IMR-90 (cell line): ENCODE results near the gene CYRIA. TPM values are rescaled to one million over a fixed set of nuclear protein-coding genes. Genes with fewer than 3 reads are reported as not detected.
A peak's percentile ranks its signal among the peaks of the same experiment; 100 is the strongest.

Experiments used
- ATAC-seq: fragments of 200-7000 bp; cut with Tn5 transposase; 2 replicates; pipeline ENCODE4 v1.9.1; 2020; ENCODE audit warnings: low read depth, mild to moderate bottlenecking, moderate library complexity
- BruUV-seq: library from RNA; stranded (reverse); fragments of 400-500 nt; replicated peaks from 2 replicates; lab custom pipeline; 2021; lab: Mats Ljungman, UMichigan
- CTCF ChIA-PET: fragments of 300-600 bp; formaldehyde crosslinking; extraction: SDS; loops from one replicate; lab custom pipeline; 2021; ENCODE audit warnings: antibody characterized with exemption; lab: Yijun Ruan, JAX
- POLR2A ChIA-PET: fragments of 300-600 bp; sonication (Branson Sonifier 250); formaldehyde crosslinking; loops from one replicate; lab custom pipeline; 2022; ENCODE audit warnings: antibody characterized with exemption; ENCODE audit not compliant: unreplicated experiment; lab: Charles Lee
- DNase-seq: peaks from one replicate; pipeline ENCODE4 v3.0.0; 2013
- H2AFZ ChIP-seq: replicated peaks from 2 replicates; pipeline ENCODE3; 2013; ENCODE audit warnings: low read length, mild to moderate bottlenecking; ENCODE audit not compliant: poor library complexity
- H2AK5ac ChIP-seq: 2 replicates; pipeline ENCODE4 v1.6.1; 2013; ENCODE audit warnings: low read depth, low read length, inconsistent platforms
- H2AK9ac ChIP-seq: replicated peaks from 2 replicates; pipeline ENCODE3; 2013; ENCODE audit warnings: mild to moderate bottlenecking, low read depth, low read length, moderate library complexity; ENCODE audit not compliant: poor library complexity
- H2BK120ac ChIP-seq: 2 replicates; pipeline ENCODE4 v1.6.1; 2013; ENCODE audit warnings: low read depth, low read length, inconsistent platforms
- H2BK15ac ChIP-seq: 3 replicates; pipeline ENCODE4 v1.6.1; 2013; ENCODE audit warnings: low read depth, low read length, inconsistent platforms
- H2BK20ac ChIP-seq: 2 replicates; pipeline ENCODE4 v1.6.1; 2013; ENCODE audit warnings: low read depth, mild to moderate bottlenecking, inconsistent platforms, low read length, moderate library complexity
- H2BK5ac ChIP-seq: 2 replicates; pipeline ENCODE4 v1.6.1; 2013; ENCODE audit warnings: mild to moderate bottlenecking, low read depth, low read length, inconsistent platforms; ENCODE audit not compliant: poor library complexity, severe bottlenecking
- H3K14ac ChIP-seq: replicated peaks from 2 replicates; pipeline ENCODE4 v1.6.1; 2013; ENCODE audit warnings: low read depth, low read length, inconsistent platforms
- H3K18ac ChIP-seq: 2 replicates; pipeline ENCODE4 v1.6.1; 2013; ENCODE audit warnings: low read depth, low read length, control low read depth
- H3K23ac ChIP-seq: 2 replicates; pipeline ENCODE4 v1.6.1; 2013; ENCODE audit warnings: low read depth, low read length, inconsistent platforms
- H3K27ac ChIP-seq: 2 replicates; pipeline ENCODE4 v1.5.1; 2013; ENCODE audit warnings: mild to moderate bottlenecking, control low read depth, low read length; ENCODE audit not compliant: insufficient read depth
- H3K27me3 ChIP-seq: 2 replicates; pipeline ENCODE4 v1.6.1; 2013; ENCODE audit warnings: low read length; ENCODE audit not compliant: control insufficient read depth, insufficient read depth
- H3K36me3 ChIP-seq: 2 replicates; pipeline ENCODE4 v1.6.1; 2013; ENCODE audit warnings: low read length, mixed read lengths; ENCODE audit not compliant: control insufficient read depth, insufficient read depth
- H3K4ac ChIP-seq: 2 replicates; pipeline ENCODE4 v1.6.1; 2013; ENCODE audit warnings: low read depth, low read length, inconsistent platforms
- H3K4me1 ChIP-seq: 2 replicates; pipeline ENCODE4 v1.6.1; 2013; ENCODE audit warnings: low read length, mixed read lengths; ENCODE audit not compliant: control insufficient read depth, insufficient read depth
- H3K4me2 ChIP-seq: 2 replicates; pipeline ENCODE4 v1.6.1; 2013; ENCODE audit warnings: low read depth, mild to moderate bottlenecking, control low read depth, low read length, moderate library complexity
- H3K4me3 ChIP-seq: 2 replicates; pipeline ENCODE4 v1.5.1; 2013; ENCODE audit warnings: low read depth, mild to moderate bottlenecking, control low read depth, low read length, moderate library complexity; ENCODE audit not compliant: insufficient read depth
- H3K56ac ChIP-seq: 2 replicates; pipeline ENCODE4 v1.6.1; 2013; ENCODE audit warnings: low read length, inconsistent platforms; ENCODE audit not compliant: insufficient read depth; ENCODE audit errors: extremely low read depth
- H3K79me1 ChIP-seq, 2 experiments: 2 replicates each; pipeline ENCODE4 v1.6.1; 2013; ENCODE audit warnings: low read length in 2 of 2, inconsistent platforms in 1 of 2, low read depth in 1 of 2
- H3K9ac ChIP-seq: 2 replicates; pipeline ENCODE4 v1.6.1; 2013; ENCODE audit warnings: low read depth, low read length, control low read depth
- H3K9me1 ChIP-seq: 2 replicates; pipeline ENCODE4 v1.6.1; 2013; ENCODE audit warnings: low read length, inconsistent platforms; ENCODE audit not compliant: insufficient read depth
- H3K9me3 ChIP-seq: 2 replicates; pipeline ENCODE4 v1.6.1; 2013; ENCODE audit warnings: low read length; ENCODE audit not compliant: control insufficient read depth, insufficient read depth
- H4K20me1 ChIP-seq: 2 replicates; pipeline ENCODE4 v1.6.1; 2013; ENCODE audit warnings: low read length, inconsistent platforms; ENCODE audit not compliant: insufficient read depth
- H4K5ac ChIP-seq: 2 replicates; pipeline ENCODE4 v1.6.1; 2013; ENCODE audit warnings: mild to moderate bottlenecking, low read depth, low read length, control low read depth
- H4K8ac ChIP-seq, 2 experiments: 2 replicates each; pipeline ENCODE4 v1.6.1; 2013; ENCODE audit warnings: low read depth in 2 of 2, low read length in 2 of 2, control low read depth in 1 of 2, inconsistent platforms in 1 of 2
- H4K91ac ChIP-seq: 2 replicates; pipeline ENCODE4 v1.6.1; 2013; ENCODE audit warnings: low read depth, low read length, inconsistent platforms; ENCODE audit not compliant: insufficient read depth
- CEBPB ChIP-seq: IDR thresholded peaks from 2 replicates; pipeline ENCODE4 v1.6.1; 2012; ENCODE audit warnings: low read depth, low read length, improper control_type of control experiment
- CHD1 ChIP-seq: IDR thresholded peaks from 2 replicates; pipeline ENCODE4 v1.6.1; 2012; ENCODE audit warnings: low read depth, low read length, improper control_type of control experiment
- POLR2A ChIP-seq: IDR thresholded peaks from 2 replicates; pipeline ENCODE4 v1.6.1; 2012; ENCODE audit warnings: mild to moderate bottlenecking, low read depth, low read length
- RAD21 ChIP-seq: IDR thresholded peaks from 2 replicates; pipeline ENCODE4 v1.6.1; 2012; ENCODE audit warnings: low read length, improper control_type of control experiment
- RCOR1 ChIP-seq: IDR thresholded peaks from 2 replicates; pipeline ENCODE4 v1.6.1; 2012; ENCODE audit warnings: mild to moderate bottlenecking, low read length, improper control_type of control experiment; ENCODE audit not compliant: insufficient replicate concordance
- WGBS, 2 experiments: methylation state at CpG; one replicate each; pipeline versions ENCODE4 v1.1.5 to v1.1.7; 2013; ENCODE audit warnings: missing lambda C conversion rate in 2 of 2; ENCODE audit not compliant: insufficient read length in 1 of 2; ENCODE audit errors: extremely low coverage in 2 of 2; 5-methylcytosine and 5-hydroxymethylcytosine counted together
- dilution Hi-C: fragments of 300-500 bp; cut with HindIII; formaldehyde crosslinking; loops from one replicate; pipeline ENCODE4 v1.14.3; 2018; ENCODE audit warnings: low sequenced_read_pairs; ENCODE audit not compliant: unreplicated experiment
- in situ Hi-C: fragments of 300-500 bp; cut with MboI; formaldehyde crosslinking; loops from 3 replicates; pipeline ENCODE4 v1.14.3; 2019; ENCODE audit warnings: low sequenced_read_pairs, inconsistent platforms, mixed read lengths
- intact Hi-C: fragments of 100-400 bp; cut with micrococcal nuclease; formaldehyde crosslinking; loops from 2 replicates; pipeline ENCODE4 v1.10.0; 2022
- polyA plus RNA-seq, 3 experiments: library from polyadenylated mRNA; depleted of rRNA; stranded (reverse); fragments of >200 nt; gene quantifications; 2 replicates each; pipeline ENCODE4 v1.2.3, GENCODE V29; 2012; ENCODE audit warnings: low replicate concordance in 1 of 3
- total RNA-seq: library from RNA; depleted of rRNA; stranded (reverse); fragments of >200 nt; gene quantifications from 2 replicates; pipeline ENCODE4 v1.2.3, GENCODE V29; 2012

The CYRIA gene
- total and polyA plus RNA-seq, 2 of the 4 experiments (the other 2 are of a cell fraction) = 1.7 to 3.8 TPM

- Histone ChIP-seq H3K27me3 (peaks cover 15% of the 10 kb centered on the region; the same call in 1 of the 2 replicates), H3K4ac (no peak overlapping the region), H3K23ac (no peak overlapping the region), H3K9ac (no peak overlapping the region), H2AK5ac (no peak overlapping the region), H4K8ac (no peak overlapping the region), H4K91ac (no peak overlapping the region), H2BK15ac (no peak overlapping the region), H2BK20ac (no peak overlapping the region), H3K14ac (no peak overlapping the region), H3K79me1 (no peaks in the 10 kb centered on the region), H3K4me3 (no peak overlapping the region), H3K9me3 (no peaks in the 10 kb centered on the region), H3K4me1 (no peaks in the 10 kb centered on the region; the same call in 1 of the 2 replicates), H3K18ac (no peak overlapping the region), H2AK9ac (no peak overlapping the region), H4K5ac (no peak overlapping the region), H3K27ac (no peak overlapping the region), H2AFZ (no peak overlapping the region), H3K56ac (no peak overlapping the region), H2BK120ac (no peak overlapping the region), H3K4me2 (no peak overlapping the region), H3K36me3 (no peaks in the 10 kb centered on the region), H3K9me1 (no peaks in the 10 kb centered on the region), H4K20me1 (no peaks in the 10 kb centered on the region), H2BK5ac (no peak overlapping the region)
- dilution Hi-C loops = no loop called here
- DNase-seq (peak; percentile 27), ATAC-seq (no peak)
- POLR2A ChIA-PET = no interaction called here
- no CpG with 5 or more reads among the region's 1 CpG for WGBS, 2 experiments
- in situ Hi-C loops = no loop called here
- no TSS peak for BruUV-seq
- CTCF ChIA-PET = no interaction called here
- intact Hi-C loops = no loop called here
- no peak for TF ChIP-seq CEBPB
- TF ChIP-seq RAD21 = no peak
- TF ChIP-seq CHD1 = no peak
- TF ChIP-seq RCOR1 = no peak
- TF ChIP-seq POLR2A = no peak
Observed at GRCh38 chr2:16671760-16672159, 6.1 kb upstream of the CYRIA start.
